Transverse colon (tissue), 4 donors: Measurements from ENCODE around the gene MRGPRD.

ENCODE experiments used
- POLR2AphosphoS5 ChIP-seq, 3 donors: sonication (generic); formaldehyde crosslinking; IDR thresholded peaks; one replicate each; pipeline ENCODE4 v1.6.1; 2016; ENCODE audit warnings: antibody characterized with exemption in 3 of 3
- TF ChIP-seq, protein P1 (sequence below), 5 experiments: fragments of 200-600 bp in 3 of 5; fragments of 450-650 bp in 2 of 5; sonication (generic) in 3 of 5; IDR thresholded peaks; 1 replicate in 2 of 5; 2 replicates in 3 of 5; pipeline ENCODE4 v1.5.1; 2016 to 2017; ENCODE audit warnings: antibody characterized with exemption in 5 of 5, inconsistent platforms in 3 of 5, mild to moderate bottlenecking in 2 of 5, moderate library complexity in 1 of 5

DNA sequence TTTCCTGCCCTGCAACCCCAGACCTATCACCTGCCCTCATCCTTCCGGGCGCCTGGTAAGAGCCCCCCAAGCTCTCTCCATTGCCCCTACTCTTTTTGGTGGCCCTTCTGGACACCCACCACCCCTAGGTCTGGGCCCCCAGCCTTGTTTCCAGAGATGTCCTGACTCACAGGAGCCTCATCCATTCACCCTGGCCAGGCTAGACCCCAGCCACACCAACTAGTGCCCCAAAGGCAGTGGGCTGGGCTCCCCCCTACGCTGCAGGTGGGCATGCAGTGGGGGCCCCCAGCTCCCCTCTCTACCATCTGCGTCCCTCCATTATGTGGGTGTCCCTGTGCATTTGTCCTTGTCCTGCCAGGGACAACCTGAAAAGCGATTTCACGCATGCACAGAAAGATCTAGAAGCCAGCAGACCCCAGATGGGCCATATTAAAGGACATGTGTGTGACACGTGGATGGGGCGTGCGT is 30.9 kb upstream of the MRGPRD start:
- TF ChIP-seq, protein P1, sequence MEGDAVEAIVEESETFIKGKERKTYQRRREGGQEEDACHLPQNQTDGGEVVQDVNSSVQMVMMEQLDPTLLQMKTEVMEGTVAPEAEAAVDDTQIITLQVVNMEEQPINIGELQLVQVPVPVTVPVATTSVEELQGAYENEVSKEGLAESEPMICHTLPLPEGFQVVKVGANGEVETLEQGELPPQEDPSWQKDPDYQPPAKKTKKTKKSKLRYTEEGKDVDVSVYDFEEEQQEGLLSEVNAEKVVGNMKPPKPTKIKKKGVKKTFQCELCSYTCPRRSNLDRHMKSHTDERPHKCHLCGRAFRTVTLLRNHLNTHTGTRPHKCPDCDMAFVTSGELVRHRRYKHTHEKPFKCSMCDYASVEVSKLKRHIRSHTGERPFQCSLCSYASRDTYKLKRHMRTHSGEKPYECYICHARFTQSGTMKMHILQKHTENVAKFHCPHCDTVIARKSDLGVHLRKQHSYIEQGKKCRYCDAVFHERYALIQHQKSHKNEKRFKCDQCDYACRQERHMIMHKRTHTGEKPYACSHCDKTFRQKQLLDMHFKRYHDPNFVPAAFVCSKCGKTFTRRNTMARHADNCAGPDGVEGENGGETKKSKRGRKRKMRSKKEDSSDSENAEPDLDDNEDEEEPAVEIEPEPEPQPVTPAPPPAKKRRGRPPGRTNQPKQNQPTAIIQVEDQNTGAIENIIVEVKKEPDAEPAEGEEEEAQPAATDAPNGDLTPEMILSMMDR (IDR thresholded peaks at IDR 0.05), result no peak
- no peak for TF ChIP-seq POLR2AphosphoS5 (IDR thresholded peaks at IDR 0.05)
